GM23248 (cell line): Measurements from ENCODE around the gene RFTN1. TPM values are rescaled to one million over a fixed set of nuclear protein-coding genes. Genes with fewer than 3 reads are reported as not detected.

Experiments
- DNase-seq: peaks from one replicate; pipeline ENCODE4 v3.0.0-alpha.2; 2015
- H2AFZ ChIP-seq: fragments of 200-600 bp; sonication (generic); 2 replicates; pipeline ENCODE4 v1.6.1; 2016; ENCODE audit warnings: antibody characterized with exemption
- H3F3A ChIP-seq: fragments of 200-600 bp; sonication (generic); 2 replicates; pipeline ENCODE4 v1.6.1; 2016; ENCODE audit warnings: mild to moderate bottlenecking, antibody characterized with exemption, mixed run types; ENCODE audit not compliant: insufficient read depth
- H3K27ac ChIP-seq: fragments of 200-600 bp; sonication (generic); 2 replicates; pipeline ENCODE4 v1.5.1; 2016; ENCODE audit warnings: mild to moderate bottlenecking
- H3K27me3 ChIP-seq: fragments of 200-600 bp; sonication (generic); replicated peaks from 2 replicates; pipeline ENCODE4 v1.6.1; 2016; ENCODE audit warnings: mild to moderate bottlenecking; ENCODE audit not compliant: insufficient read depth
- H3K36me3 ChIP-seq: fragments of 200-600 bp; sonication (generic); 2 replicates; pipeline ENCODE4 v1.6.1; 2016; ENCODE audit warnings: low read depth, mild to moderate bottlenecking
- H3K4me1 ChIP-seq: fragments of 200-600 bp; sonication (generic); 2 replicates; pipeline ENCODE4 v1.6.1; 2016; ENCODE audit warnings: mild to moderate bottlenecking; ENCODE audit not compliant: insufficient read depth
- H3K4me2 ChIP-seq: fragments of 200-600 bp; sonication (generic); one replicate; pipeline ENCODE4 v1.6.1; 2016; ENCODE audit warnings: mild to moderate bottlenecking; ENCODE audit not compliant: unreplicated experiment
- H3K4me3 ChIP-seq: fragments of 200-600 bp; sonication (generic); 2 replicates; pipeline ENCODE4 v1.5.1; 2016; ENCODE audit warnings: mild to moderate bottlenecking
- H3K79me2 ChIP-seq: fragments of 200-600 bp; sonication (generic); 2 replicates; pipeline ENCODE4 v1.6.1; 2016; ENCODE audit warnings: mild to moderate bottlenecking; ENCODE audit not compliant: insufficient read depth
- H3K9ac ChIP-seq: fragments of 200-600 bp; sonication (generic); 2 replicates; pipeline ENCODE4 v1.6.1; 2016; ENCODE audit warnings: mild to moderate bottlenecking
- H3K9me2 ChIP-seq: fragments of 200-600 bp; sonication (generic); 2 replicates; pipeline ENCODE4 v1.6.1; 2016; ENCODE audit warnings: mixed run types, mild to moderate bottlenecking, moderate library complexity; ENCODE audit not compliant: insufficient read depth
- H3K9me3 ChIP-seq: fragments of 200-600 bp; sonication (generic); one replicate; pipeline ENCODE4 v1.6.1; 2017; ENCODE audit warnings: low read depth
- H4K20me1 ChIP-seq: fragments of 200-600 bp; sonication (generic); 2 replicates; pipeline ENCODE4 v1.6.0; 2016; ENCODE audit not compliant: insufficient read depth
- EZH2 ChIP-seq: fragments of 200-600 bp; sonication (generic); IDR thresholded peaks from 2 replicates; pipeline ENCODE4 v1.6.1; 2018; ENCODE audit warnings: antibody characterized with exemption, mild to moderate bottlenecking; ENCODE audit not compliant: insufficient read depth, poor library complexity, severe bottlenecking
- EZH2phosphoT487 ChIP-seq: fragments of 200-600 bp; sonication (generic); IDR thresholded peaks from 2 replicates; pipeline ENCODE4 v1.6.1; 2018; ENCODE audit warnings: antibody characterized with exemption, moderate library complexity, mild to moderate bottlenecking, low read depth; ENCODE audit not compliant: insufficient read depth
- WGBS, 2 experiments: methylation state at CpG; one replicate each; pipeline ENCODE4 v1.1.6; 2015 to 2017; ENCODE audit warnings: low lambda C conversion rate in 2 of 2, low coverage in 1 of 2; ENCODE audit errors: missing lambda C conversion rate in 2 of 2; 5-methylcytosine and 5-hydroxymethylcytosine counted together
- in situ Hi-C: fragments of 300-500 bp; cut with MboI; formaldehyde crosslinking; loops from 2 replicates; pipeline ENCODE4 v1.15.0; 2020
- polyA plus RNA-seq: library from polyadenylated mRNA; unstranded; fragments of >200 nt; fragmentation: Nextera tagmentation; extraction: Ambion mirVana; gene quantifications from 2 replicates; pipeline ENCODE4 v1.2.1, GENCODE V29; 2016
- total RNA-seq: library from RNA; depleted of rRNA; stranded (reverse); fragments of >200 nt; shearing (Covaris generic); gene quantifications from 2 replicates; pipeline ENCODE4 v1.2.3, GENCODE V29; 2014

The RFTN1 gene
- total and polyA plus RNA-seq, 2 experiments from 2014 or later, result 43.1 to 77.7 TPM

GRCh38 chr3:16406166-16406565 lies 107.3 kb downstream of the RFTN1 start:
- WGBS, 2 experiments, result 82 to 91% methylated on average over 6 of the region's 6 CpGs
- Histone ChIP-seq H3K9ac (no peak overlapping the region), H4K20me1 (no peaks in the 10 kb centered on the region), H3F3A (no peaks in the 10 kb centered on the region), H3K27me3 (no peaks in the 10 kb centered on the region), H3K4me3 (no peak overlapping the region), H3K9me2 (no peaks in the 10 kb centered on the region), H3K27ac (no peak overlapping the region), H3K4me2 (no peak overlapping the region), H3K79me2 (peaks cover 24% of the 10 kb centered on the region), H2AFZ (no peak overlapping the region), H3K9me3 (no peaks in the 10 kb centered on the region), H3K4me1 (peaks cover 14% of the 10 kb centered on the region), H3K36me3 (0 out of 2 replicates have a peak, but pooled peaks cover 9% of the 10 kb centered on the region)
- TF ChIP-seq EZH2 (no peak), EZH2phosphoT487 (no peak)
- in situ Hi-C loops, result no loop called here
- no peak for DNase-seq

- H3F3A ChIP-seq, result 0 out of 2 replicates have a peak, but pooled peaks cover 5% of the 10 kb centered on the region
- no peaks in the 10 kb centered on the region for H4K20me1 ChIP-seq
- H3K9ac ChIP-seq, result no peak overlapping the region
- peaks cover 24% of the 10 kb centered on the region for H3K79me2 ChIP-seq
- DNase-seq, result no peak
- no peak for TF ChIP-seq EZH2
- TF ChIP-seq EZH2phosphoT487, result no peak
- no peak overlapping the region for H3K27ac ChIP-seq
- no peaks in the 10 kb centered on the region for H3K9me2 ChIP-seq
- H2AFZ ChIP-seq, result no peak overlapping the region
- H3K27me3 ChIP-seq, result no peaks in the 10 kb centered on the region
- in situ Hi-C loops, result no loop called here
- no peaks in the 10 kb centered on the region for H3K9me3 ChIP-seq
- H3K4me2 ChIP-seq, result no peak overlapping the region
- 90 to 92% methylated on average over 6 of the region's 6 CpGs for WGBS, 2 experiments
- peaks cover 21% of the 10 kb centered on the region for H3K4me1 ChIP-seq
- H3K36me3 ChIP-seq, result 0 out of 2 replicates have a peak, but pooled peaks cover 9% of the 10 kb centered on the region
- H3K4me3 ChIP-seq, result no peak overlapping the region
Measured at GRCh38 chr3:16404349-16404895, 109.1 kb downstream of the RFTN1 start.

GRCh38 chr3:16402451-16402850 lies 111.0 kb downstream of the RFTN1 start:
- Histone ChIP-seq H3K9me3 (no peaks in the 10 kb centered on the region), H3K9ac (no peak overlapping the region), H3K36me3 (no peaks in the 10 kb centered on the region), H3K9me2 (no peaks in the 10 kb centered on the region), H3K4me2 (peak overlapping the region; percentile 65), H4K20me1 (no peaks in the 10 kb centered on the region), H3F3A (peaks cover 12% of the 10 kb centered on the region; the same call in 1 of the 2 replicates), H3K27ac (0 out of 2 replicates have a peak overlapping the region, but pooled peaks have one; percentile 7), H3K4me1 (peaks cover 26% of the 10 kb centered on the region), H3K27me3 (no peaks in the 10 kb centered on the region), H2AFZ (no peak overlapping the region), H3K79me2 (peaks cover 24% of the 10 kb centered on the region), H3K4me3 (peak overlapping the region; percentile 25; the same call in 1 of the 2 replicates)
- in situ Hi-C loops, result no loop called here
- 59 to 64% methylated on average over 6 of the region's 6 CpGs for WGBS, 2 experiments
- TF ChIP-seq EZH2phosphoT487, result no peak
- TF ChIP-seq EZH2, result no peak
- DNase-seq, result peak; percentile 79

GRCh38 chr3:16401273-16401672 lies 112.2 kb downstream of the RFTN1 start:
- Histone ChIP-seq H3K9me3 (no peaks in the 10 kb centered on the region), H2AFZ (no peak overlapping the region), H3K4me3 (no peak overlapping the region), H3F3A (peaks cover 12% of the 10 kb centered on the region; the same call in 1 of the 2 replicates), H3K27me3 (no peaks in the 10 kb centered on the region), H3K4me1 (peaks cover 26% of the 10 kb centered on the region), H3K36me3 (no peaks in the 10 kb centered on the region), H3K27ac (no peak overlapping the region), H3K79me2 (peaks cover 24% of the 10 kb centered on the region), H3K9ac (no peak overlapping the region), H4K20me1 (no peaks in the 10 kb centered on the region), H3K9me2 (no peaks in the 10 kb centered on the region), H3K4me2 (no peak overlapping the region)
- TF ChIP-seq EZH2phosphoT487 (no peak), EZH2 (no peak)
- no peak for DNase-seq
- WGBS, 2 experiments, result 61 to 68% methylated on average over 5 of the region's 5 CpGs
- in situ Hi-C loops, result no loop called here
